HUES6 (cell line): ENCODE data around the gene THOC7.

Source experiments
- H3K27ac ChIP-seq: 2 replicates; pipeline ENCODE4 v1.7.0; 2013; ENCODE audit warnings: low read depth, mild to moderate bottlenecking, low read length, inconsistent platforms
- H3K27me3 ChIP-seq: 2 replicates; pipeline ENCODE4 v1.6.1; 2013; ENCODE audit warnings: low read length; ENCODE audit not compliant: control insufficient read depth, insufficient read depth
- H3K36me3 ChIP-seq: 2 replicates; pipeline ENCODE4 v1.6.1; 2013; ENCODE audit warnings: low read length; ENCODE audit not compliant: control insufficient read depth, insufficient read depth
- H3K4me1 ChIP-seq: 2 replicates; pipeline ENCODE4 v1.6.1; 2013; ENCODE audit warnings: low read length; ENCODE audit not compliant: control insufficient read depth, insufficient read depth
- H3K4me3 ChIP-seq: 2 replicates; pipeline ENCODE4 v1.5.1; 2013; ENCODE audit warnings: low read depth, low read length
- H3K9ac ChIP-seq: one replicate; pipeline ENCODE4 v1.6.1; 2013; ENCODE audit warnings: mild to moderate bottlenecking, low read length
- H3K9me3 ChIP-seq: 2 replicates; pipeline ENCODE4 v1.6.1; 2013; ENCODE audit warnings: low read depth, low read length; ENCODE audit not compliant: control insufficient read depth, insufficient read depth

Gene THOC7

GRCh38 chr3:63863150-63864007, at the start of gene THOC7, which contains the start of gene ATXN7:
TSS of gene THOC7 (minus strand) at chr3:63863805. CDS start at chr3:63863790, 15 bp downstream.
TSS of gene ATXN7 (plus strand) at chr3:63863867. CDS start at chr3:63912599, 48,732 bp downstream.
- peak within 1 kb of the TSS; percentile 96 for H3K9ac ChIP-seq
- peak within 1 kb of the TSS; percentile 98 for H3K27ac ChIP-seq
- no peaks in the 10 kb centered on the region for H3K9me3 ChIP-seq
- peaks cover 30% of the 10 kb centered on the region for H3K4me1 ChIP-seq
- no peaks in the 10 kb centered on the region; the same call in 1 of the 2 replicates for H3K36me3 ChIP-seq
- peak within 1 kb of the TSS; percentile 98 for H3K4me3 ChIP-seq
- no peaks in the 10 kb centered on the region for H3K27me3 ChIP-seq

- peaks cover 20% of the 10 kb centered on the region; the same call in 1 of the 2 replicates for H3K36me3 ChIP-seq
- no peaks in the 10 kb centered on the region for H3K9me3 ChIP-seq
- peak overlapping the region; percentile 80 for H3K4me3 ChIP-seq
- no peak overlapping the region for H3K27ac ChIP-seq
- H3K27me3 ChIP-seq: 0 out of 2 replicates have a peak, but pooled peaks cover 3% of the 10 kb centered on the region
- peaks cover 11% of the 10 kb centered on the region for H3K4me1 ChIP-seq
- H3K9ac ChIP-seq: peak overlapping the region; percentile 78
Observed at GRCh38 chr3:63912768-63913588, 49.4 kb upstream of the THOC7 start.

- Histone ChIP-seq H3K9ac (peak within 1 kb of the TSS; percentile 78), H3K9me3 (no peaks in the 10 kb centered on the region), H3K36me3 (peaks cover 14% of the 10 kb centered on the region; the same call in 1 of the 2 replicates), H3K27me3 (0 out of 2 replicates have a peak, but pooled peaks cover 3% of the 10 kb centered on the region), H3K27ac (peak within 1 kb of the TSS; percentile 76; the same call in 1 of the 2 replicates), H3K4me3 (peak within 1 kb of the TSS; percentile 80), H3K4me1 (peaks cover 11% of the 10 kb centered on the region)
Observed at GRCh38 chr3:63911873-63912767, 48.5 kb upstream of the THOC7 start, which contains the start of gene SCAANT1. TSS of gene SCAANT1 (minus strand) at chr3:63912383.

- Histone ChIP-seq H3K9me3 (no peaks in the 10 kb centered on the region), H3K4me1 (peaks cover 11% of the 10 kb centered on the region), H3K27ac (no peak overlapping the region), H3K36me3 (peaks cover 7% of the 10 kb centered on the region; the same call in 1 of the 2 replicates), H3K9ac (peak overlapping the region; percentile 62), H3K27me3 (0 out of 2 replicates have a peak, but pooled peaks cover 3% of the 10 kb centered on the region), H3K4me3 (peak overlapping the region; percentile 80)
Observed at GRCh38 chr3:63911509-63911872, 47.9 kb upstream of the THOC7 start.

- no peak overlapping the region for H3K27ac ChIP-seq
- peak overlapping the region; percentile 80 for H3K4me3 ChIP-seq
- 0 out of 2 replicates have a peak, but pooled peaks cover 3% of the 10 kb centered on the region for H3K27me3 ChIP-seq
- 0 out of 2 replicates have a peak, but pooled peaks cover 4% of the 10 kb centered on the region for H3K36me3 ChIP-seq
- no peaks in the 10 kb centered on the region for H3K9me3 ChIP-seq
- peak overlapping the region; percentile 62 for H3K9ac ChIP-seq
- H3K4me1 ChIP-seq: peaks cover 11% of the 10 kb centered on the region
Observed at GRCh38 chr3:63910891-63911290, 47.3 kb upstream of the THOC7 start.

GRCh38 chr3:63910001-63910400, 46.4 kb upstream of the THOC7 start:
- no peak overlapping the region for H3K9ac ChIP-seq
- peaks cover 11% of the 10 kb centered on the region for H3K4me1 ChIP-seq
- H3K27ac ChIP-seq: no peak overlapping the region

GRCh38 chr3:63909431-63909830, 45.8 kb upstream of the THOC7 start:
- Histone ChIP-seq H3K27ac (no peak overlapping the region), H3K4me1 (peaks cover 11% of the 10 kb centered on the region), H3K27me3 (0 out of 2 replicates have a peak, but pooled peaks cover 3% of the 10 kb centered on the region), H3K4me3 (no peak overlapping the region), H3K9ac (no peak overlapping the region), H3K9me3 (no peaks in the 10 kb centered on the region), H3K36me3 (no peaks in the 10 kb centered on the region)

More at GRCh38 chr3:63910001-63910400, 46.4 kb upstream of the THOC7 start:
- H3K4me3 ChIP-seq: no peak overlapping the region
- 0 out of 2 replicates have a peak, but pooled peaks cover 3% of the 10 kb centered on the region for H3K27me3 ChIP-seq
- H3K9me3 ChIP-seq: no peaks in the 10 kb centered on the region
- 0 out of 2 replicates have a peak, but pooled peaks cover 3% of the 10 kb centered on the region for H3K36me3 ChIP-seq

- no peak overlapping the region for H3K9ac ChIP-seq
- H3K4me1 ChIP-seq: peaks cover 11% of the 10 kb centered on the region
- H3K27me3 ChIP-seq: 0 out of 2 replicates have a peak, but pooled peaks cover 3% of the 10 kb centered on the region
- no peak overlapping the region for H3K4me3 ChIP-seq
- no peak overlapping the region for H3K27ac ChIP-seq
- H3K9me3 ChIP-seq: no peaks in the 10 kb centered on the region
- no peaks in the 10 kb centered on the region for H3K36me3 ChIP-seq
Observed at GRCh38 chr3:63908776-63909175, 45.2 kb upstream of the THOC7 start.

- H3K36me3 ChIP-seq: no peaks in the 10 kb centered on the region
- H3K27ac ChIP-seq: no peak overlapping the region
- 0 out of 2 replicates have a peak, but pooled peaks cover 3% of the 10 kb centered on the region for H3K27me3 ChIP-seq
- peaks cover 11% of the 10 kb centered on the region for H3K4me1 ChIP-seq
- no peaks in the 10 kb centered on the region for H3K9me3 ChIP-seq
- H3K9ac ChIP-seq: no peak overlapping the region
- H3K4me3 ChIP-seq: no peak overlapping the region
Observed at GRCh38 chr3:63908081-63908736, 44.6 kb upstream of the THOC7 start.
